WTC11 (cell line): Measurements from ENCODE around the gene GSTK1. TPM values are rescaled to one million over a fixed set of nuclear protein-coding genes. Genes with fewer than 3 reads are reported as not detected.

Experiments
- ATAC-seq: fragments of 200-7000 bp; cut with Tn5 transposase; 2 replicates; pipeline ENCODE4 v1.10.0; 2021; ENCODE audit warnings: mild to moderate bottlenecking, moderate library complexity
- CTCF ChIA-PET: fragments of 300-600 bp; sonication (Branson Sonifier 250); formaldehyde crosslinking; loops from one replicate; lab custom pipeline; 2021; ENCODE audit warnings: antibody characterized with exemption; lab: Charles Lee
- POLR2A ChIA-PET: fragments of 350-600 bp; sonication (Branson Sonifier 250); formaldehyde crosslinking; loops from one replicate; lab custom pipeline; 2021; ENCODE audit warnings: antibody characterized with exemption; lab: Charles Lee
- DNase-seq: peaks from one replicate; pipeline ENCODE4 v3.0.0; 2021; ENCODE audit warnings: low spot score
- H3K27ac Mint-ChIP-seq: 2 replicates; pipeline ENCODE4 v1.8.0; 2021; ENCODE audit warnings: mixed read lengths
- H3K27me3 Mint-ChIP-seq: 2 replicates; pipeline ENCODE4 v1.8.0; 2021; ENCODE audit warnings: low read depth, mild to moderate bottlenecking, moderate library complexity, mixed read lengths
- H3K36me3 Mint-ChIP-seq: 2 replicates; pipeline ENCODE4 v1.8.0; 2021; ENCODE audit warnings: mixed read lengths
- H3K4me1 Mint-ChIP-seq: 2 replicates; pipeline ENCODE4 v1.8.0; 2022; ENCODE audit warnings: mixed read lengths
- H3K4me3 Mint-ChIP-seq: 2 replicates; pipeline ENCODE4 v1.8.0; 2021; ENCODE audit warnings: mild to moderate bottlenecking, moderate library complexity, mixed read lengths
- H3K9me3 Mint-ChIP-seq: 2 replicates; pipeline ENCODE4 v1.8.0; 2021; ENCODE audit warnings: mixed read lengths
- ATF1 ChIP-seq: sonication (generic); formaldehyde crosslinking; IDR thresholded peaks from 2 replicates; pipeline ENCODE4 v1.8.1; 2023; ENCODE audit warnings: mild to moderate bottlenecking, moderate library complexity, missing genetic modification reagents
- ERG ChIP-seq: fragments of 250-450 bp; sonication (Bioruptor Pico); IDR thresholded peaks from 2 replicates; pipeline ENCODE4 v1.8.0; 2021; ENCODE audit warnings: mild to moderate bottlenecking
- FOXP4 ChIP-seq: sonication (generic); formaldehyde crosslinking; IDR thresholded peaks from 2 replicates; pipeline ENCODE4 v1.8.0; 2022; ENCODE audit warnings: mild to moderate bottlenecking, missing genetic modification reagents
- GABPB1 ChIP-seq: sonication (generic); formaldehyde crosslinking; IDR thresholded peaks from 2 replicates; pipeline ENCODE4 v1.8.1; 2023; ENCODE audit warnings: mild to moderate bottlenecking, missing genetic modification reagents
- NFYB ChIP-seq: sonication (generic); formaldehyde crosslinking; conservative IDR thresholded peaks from 2 replicates; pipeline ENCODE4 v1.8.0; 2022; ENCODE audit warnings: low read depth, missing genetic modification reagents
- NR3C1 ChIP-seq: sonication (generic); formaldehyde crosslinking; conservative IDR thresholded peaks from 2 replicates; pipeline ENCODE4 v1.8.1; 2023; ENCODE audit warnings: low read depth, mild to moderate bottlenecking, missing genetic modification reagents
- PREB ChIP-seq: sonication (generic); formaldehyde crosslinking; IDR thresholded peaks from 2 replicates; pipeline ENCODE4 v1.8.1; 2022; ENCODE audit warnings: mild to moderate bottlenecking, missing genetic modification reagents, moderate library complexity, borderline replicate concordance
- SMAD4 ChIP-seq: sonication (generic); formaldehyde crosslinking; IDR thresholded peaks from 2 replicates; pipeline ENCODE4 v1.8.0; 2022; ENCODE audit warnings: mild to moderate bottlenecking, missing genetic modification reagents
- USF2 ChIP-seq: sonication (generic); formaldehyde crosslinking; IDR thresholded peaks from 2 replicates; pipeline ENCODE4 v1.8.1; 2023; ENCODE audit warnings: mild to moderate bottlenecking, missing genetic modification reagents, moderate library complexity
- ZBTB21 ChIP-seq: sonication (generic); formaldehyde crosslinking; IDR thresholded peaks from 2 replicates; pipeline ENCODE4 v1.8.1; 2023; ENCODE audit warnings: mild to moderate bottlenecking, missing genetic modification reagents, borderline replicate concordance
- ZBTB43 ChIP-seq: sonication (generic); formaldehyde crosslinking; IDR thresholded peaks from 2 replicates; pipeline ENCODE4 v1.8.1; 2023; ENCODE audit warnings: mild to moderate bottlenecking, missing genetic modification reagents
- ZNF317 ChIP-seq: sonication (generic); formaldehyde crosslinking; IDR thresholded peaks from 2 replicates; pipeline ENCODE4 v1.8.1; 2023; ENCODE audit warnings: low read depth, mild to moderate bottlenecking, moderate library complexity, missing genetic modification reagents, borderline replicate concordance
- ZNF396 ChIP-seq: fragments of 250-450 bp; sonication (Bioruptor Pico); IDR thresholded peaks from 2 replicates; pipeline ENCODE4 v1.8.0; 2021; ENCODE audit warnings: mild to moderate bottlenecking, moderate library complexity, borderline replicate concordance
- ZNF425 ChIP-seq: fragments of 250-450 bp; sonication (Bioruptor Pico); conservative IDR thresholded peaks from 2 replicates; pipeline ENCODE4 v1.9.0; 2021; ENCODE audit warnings: mild to moderate bottlenecking
- ZNF671 ChIP-seq: fragments of 250-450 bp; sonication (Bioruptor Pico); IDR thresholded peaks from 2 replicates; pipeline ENCODE4 v1.8.0; 2021; ENCODE audit warnings: mild to moderate bottlenecking
- total RNA-seq: library from RNA; stranded (reverse); gene quantifications from 3 replicates; pipeline ENCODE4 v1.2.3, GENCODE V29; 2021

GSTK1 gene
- total RNA-seq, 1 experiment from 2014 or later: 30.1 TPM

- peak overlapping the region; percentile 5; the same call in 1 of the 2 replicates for H3K4me3 Mint-ChIP-seq
- ATAC-seq (no peak), DNase-seq (no peak)
- peaks cover 38% of the 10 kb centered on the region for H3K27me3 Mint-ChIP-seq
- peaks cover 14% of the 10 kb centered on the region for H3K9me3 Mint-ChIP-seq
- ChIA-PET CTCF (interaction anchor here (0.9 to 1.4 kb wide), 11 partner anchors 12 to 83 kb away, joined by 3 to 9 read pairs (median 3); partner anchors contain the start of gene GSTK1), POLR2A (interaction anchor here (0.6 to 1.4 kb wide), 3 partner anchors 24 to 118 kb away, joined by 3 to 7 read pairs (median 3); partner anchors contain the start of gene GSTK1)
- no peak overlapping the region for H3K27ac Mint-ChIP-seq
- peaks cover 45% of the 10 kb centered on the region for H3K4me1 Mint-ChIP-seq
- H3K36me3 Mint-ChIP-seq: peaks cover 30% of the 10 kb centered on the region
- TF ChIP-seq ZNF425 (CRISPR knock-in tag) (no peak), ZNF396 (CRISPR knock-in tag) (no peak), SMAD4 (CRISPR knock-in tag) (no peak), NR3C1 (no peak), FOXP4 (CRISPR knock-in tag) (no peak), ZNF317 (CRISPR knock-in tag) (no peak), USF2 (CRISPR knock-in tag) (no peak), GABPB1 (CRISPR knock-in tag) (no peak), NFYB (CRISPR knock-in tag) (no peak), ZBTB43 (CRISPR knock-in tag) (no peak), ZNF671 (no peak), ERG (CRISPR knock-in tag) (no peak), ATF1 (CRISPR knock-in tag) (0 out of 2 replicates have a peak, but pooled peaks have one; percentile 1), PREB (CRISPR knock-in tag) (0 out of 2 replicates have a peak, but pooled peaks have one; percentile 43), ZBTB21 (no peak)
Measured at GRCh38 chr7:143287339-143287934, 24.2 kb downstream of the GSTK1 start.
